Measurements from ENCODE around the gene LAMP1. TPM values are rescaled to one million over a fixed set of nuclear protein-coding genes. Genes with fewer than 3 reads are reported as not detected.
A peak's percentile ranks its signal among the peaks of the same experiment; 100 is the strongest.

The LAMP1 gene
- total RNA-seq, 3 donors from 2014 or later (not counting 1 experiment from before 2014, with no cell fraction given), result 137 to 168 (median 159) TPM

DNA sequence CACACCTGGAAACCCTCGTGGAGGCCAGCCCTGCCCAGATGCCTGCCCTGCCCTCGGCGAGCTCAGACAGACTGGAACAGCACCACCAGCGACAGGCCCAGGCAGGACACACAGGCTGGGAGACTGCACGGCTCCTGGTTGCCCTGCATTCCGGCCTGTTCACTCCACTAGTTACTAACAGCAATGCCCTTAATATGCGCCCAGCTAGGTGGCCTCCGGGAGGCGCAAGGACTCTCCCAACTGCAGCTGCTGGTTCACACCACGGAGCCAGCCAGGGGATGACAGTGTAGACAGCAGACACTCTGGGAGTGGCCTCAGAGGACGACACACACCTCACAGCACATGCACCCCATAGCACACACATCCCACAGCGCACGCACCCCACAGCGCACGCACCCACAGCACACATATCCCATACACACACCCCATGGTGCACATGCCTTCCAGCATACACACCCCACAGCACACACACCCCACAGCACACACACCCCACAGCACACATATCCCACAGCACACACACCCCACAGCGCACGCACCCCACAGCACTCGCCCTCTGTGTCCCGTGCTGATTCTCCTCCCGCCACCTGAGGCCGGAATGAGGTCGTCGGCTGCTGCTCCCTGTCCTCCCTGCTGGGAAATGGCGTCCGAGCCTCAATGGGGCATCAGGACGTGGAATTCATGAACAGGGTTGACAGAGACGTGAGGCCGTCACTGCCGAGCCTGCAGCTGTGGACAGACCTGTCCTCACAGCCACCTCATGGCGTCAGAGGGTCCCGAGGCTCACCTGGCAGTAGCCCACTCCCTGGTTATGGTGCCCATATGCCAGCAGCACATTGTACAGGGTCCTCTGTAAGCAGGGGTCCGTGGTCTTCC, 53.3 kb downstream of the LAMP1 start:
- ATAC-seq, result peak in 1 of 3 donors; percentile 44

DNA sequence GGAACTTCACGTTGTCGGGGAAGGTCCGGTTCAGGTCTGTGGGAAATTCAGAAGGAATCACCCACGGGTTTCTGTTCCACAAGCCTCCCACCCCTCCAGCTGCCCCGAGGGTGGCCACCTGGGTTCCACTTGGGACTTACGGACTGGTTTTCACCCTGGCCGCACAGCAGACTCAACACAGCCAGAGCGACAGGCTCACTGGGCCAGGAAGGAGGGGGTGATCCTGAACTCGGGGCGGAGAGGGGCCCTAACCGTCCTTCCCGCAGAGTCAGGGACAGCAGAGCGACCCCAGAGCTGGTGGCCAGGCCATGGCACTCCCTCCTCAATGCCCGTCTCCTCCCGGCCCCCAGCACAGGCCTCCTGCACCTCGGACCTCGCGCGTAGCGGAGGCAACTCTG, 53.9 kb downstream of the LAMP1 start:
- H3K9me3 Mint-ChIP-seq, result no peaks in the 10 kb centered on the region
- no peak overlapping the region for H3K4me3 Mint-ChIP-seq
- Histone ChIP-seq H3K4me1 (ENCODE audit: control insufficient read depth, insufficient read depth, low read length) (no peaks in the 10 kb centered on the region), H3K9me3 (ENCODE audit: control insufficient read depth, insufficient read depth, low read length) (no peaks in the 10 kb centered on the region), H3K27ac (ENCODE audit: low read length) (no peak overlapping the region), H3K4me3 (ENCODE audit: low read length) (no peak overlapping the region), H3K27me3 (ENCODE audit: control insufficient read depth, insufficient read depth, low read length) (no peaks in the 10 kb centered on the region), H3K36me3 (ENCODE audit: control insufficient read depth, insufficient read depth, low read length) (no peaks in the 10 kb centered on the region)
- no peaks in the 10 kb centered on the region for H3K36me3 Mint-ChIP-seq
- no peak for ATAC-seq
- WGBS (ENCODE audit: insufficient coverage), result 89% methylated on average over 20 of the region's 20 CpGs
- H3K4me1 Mint-ChIP-seq, result no peaks in the 10 kb centered on the region
- intact Hi-C loops (cut with micrococcal nuclease), result no loop called here
- H3K27me3 Mint-ChIP-seq (ENCODE audit: low read depth in 2 of 2), result peaks cover 0 to 4% of the 10 kb centered on the region in 2 donors
- TF ChIP-seq, protein P1, sequence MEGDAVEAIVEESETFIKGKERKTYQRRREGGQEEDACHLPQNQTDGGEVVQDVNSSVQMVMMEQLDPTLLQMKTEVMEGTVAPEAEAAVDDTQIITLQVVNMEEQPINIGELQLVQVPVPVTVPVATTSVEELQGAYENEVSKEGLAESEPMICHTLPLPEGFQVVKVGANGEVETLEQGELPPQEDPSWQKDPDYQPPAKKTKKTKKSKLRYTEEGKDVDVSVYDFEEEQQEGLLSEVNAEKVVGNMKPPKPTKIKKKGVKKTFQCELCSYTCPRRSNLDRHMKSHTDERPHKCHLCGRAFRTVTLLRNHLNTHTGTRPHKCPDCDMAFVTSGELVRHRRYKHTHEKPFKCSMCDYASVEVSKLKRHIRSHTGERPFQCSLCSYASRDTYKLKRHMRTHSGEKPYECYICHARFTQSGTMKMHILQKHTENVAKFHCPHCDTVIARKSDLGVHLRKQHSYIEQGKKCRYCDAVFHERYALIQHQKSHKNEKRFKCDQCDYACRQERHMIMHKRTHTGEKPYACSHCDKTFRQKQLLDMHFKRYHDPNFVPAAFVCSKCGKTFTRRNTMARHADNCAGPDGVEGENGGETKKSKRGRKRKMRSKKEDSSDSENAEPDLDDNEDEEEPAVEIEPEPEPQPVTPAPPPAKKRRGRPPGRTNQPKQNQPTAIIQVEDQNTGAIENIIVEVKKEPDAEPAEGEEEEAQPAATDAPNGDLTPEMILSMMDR (IDR thresholded peaks at IDR 0.05), result no peak
- H3K27ac Mint-ChIP-seq, result no peak overlapping the region
- no peak for DNase-seq

More for the DNA sequence above, 53.3 kb downstream of the LAMP1 start:
- no peak overlapping the region for H3K27ac Mint-ChIP-seq
- H3K4me3 Mint-ChIP-seq, result no peak overlapping the region
- intact Hi-C loops (cut with micrococcal nuclease), result no loop called here
- H3K9me3 ChIP-seq (ENCODE audit: control insufficient read depth, insufficient read depth, low read length), result no peaks in the 10 kb centered on the region
- DNase-seq, result no peak
- H3K36me3 ChIP-seq (ENCODE audit: control insufficient read depth, insufficient read depth, low read length), result no peaks in the 10 kb centered on the region
- no peaks in the 10 kb centered on the region for H3K4me1 Mint-ChIP-seq
- H3K4me1 ChIP-seq (ENCODE audit: control insufficient read depth, insufficient read depth, low read length), result no peaks in the 10 kb centered on the region
- WGBS (ENCODE audit: insufficient coverage), result 86% methylated on average over 32 of the region's 32 CpGs
- no peak overlapping the region for H3K4me3 ChIP-seq (ENCODE audit: low read length)
- no peak overlapping the region for H3K27ac ChIP-seq (ENCODE audit: low read length)
- TF ChIP-seq, protein P1 (IDR thresholded peaks at IDR 0.05), result no peak
- H3K36me3 Mint-ChIP-seq, result peaks cover 5% of the 10 kb centered on the region
- no peaks in the 10 kb centered on the region for H3K27me3 Mint-ChIP-seq (ENCODE audit: low read depth in 2 of 2)
- H3K9me3 Mint-ChIP-seq, result peaks cover 0 to 2% of the 10 kb centered on the region in 2 donors
- no peaks in the 10 kb centered on the region for H3K27me3 ChIP-seq (ENCODE audit: control insufficient read depth, insufficient read depth, low read length)

DNA sequence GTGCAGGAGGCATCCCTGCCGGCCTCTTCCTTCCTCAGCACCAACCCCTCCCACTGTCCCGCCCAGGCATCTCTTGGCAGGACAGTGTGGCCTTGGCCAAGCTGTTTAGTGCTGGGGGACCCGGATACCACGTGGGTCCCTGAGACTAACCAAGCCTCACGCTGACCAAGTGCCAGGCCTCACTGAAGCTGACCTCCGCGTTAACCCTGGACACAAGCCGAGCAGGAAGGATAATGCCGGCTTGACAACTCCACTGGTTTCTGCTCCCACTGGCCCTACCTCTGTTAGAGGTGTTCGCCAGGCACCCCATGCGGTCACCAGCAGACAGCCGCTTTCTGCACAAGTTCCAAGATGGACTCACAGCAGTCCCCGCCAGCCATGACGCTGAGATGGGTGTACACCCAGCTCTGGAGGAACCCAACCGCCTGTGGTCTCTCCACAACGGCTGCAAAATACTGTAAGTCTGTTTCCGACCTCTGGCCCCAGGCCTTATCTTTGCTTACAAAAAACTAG, 54.5 kb downstream of the LAMP1 start:
- intact Hi-C loops (cut with micrococcal nuclease), result no loop called here
- H3K9me3 Mint-ChIP-seq, result no peaks in the 10 kb centered on the region
- no peak for DNase-seq
- no peak for ATAC-seq
- Histone ChIP-seq H3K4me3 (ENCODE audit: low read length) (no peak overlapping the region), H3K4me1 (ENCODE audit: control insufficient read depth, insufficient read depth, low read length) (no peaks in the 10 kb centered on the region), H3K27me3 (ENCODE audit: control insufficient read depth, insufficient read depth, low read length) (no peaks in the 10 kb centered on the region), H3K36me3 (ENCODE audit: control insufficient read depth, insufficient read depth, low read length) (no peaks in the 10 kb centered on the region), H3K9me3 (ENCODE audit: control insufficient read depth, insufficient read depth, low read length) (no peaks in the 10 kb centered on the region), H3K27ac (ENCODE audit: low read length) (no peak overlapping the region)
- no peaks in the 10 kb centered on the region for H3K36me3 Mint-ChIP-seq
- H3K27ac Mint-ChIP-seq, result no peak overlapping the region
- H3K4me3 Mint-ChIP-seq, result no peak overlapping the region
- TF ChIP-seq, protein P1 (IDR thresholded peaks at IDR 0.05), result no peak
- no peaks in the 10 kb centered on the region for H3K4me1 Mint-ChIP-seq
- WGBS (ENCODE audit: insufficient coverage), result 86% methylated on average over 17 of the region's 17 CpGs
- H3K27me3 Mint-ChIP-seq (ENCODE audit: low read depth in 2 of 2), result peaks cover 0 to 4% of the 10 kb centered on the region in 2 donors

All from natural killer cell (primary cell).